ENCODE results near the gene PTPRU.

DNA sequence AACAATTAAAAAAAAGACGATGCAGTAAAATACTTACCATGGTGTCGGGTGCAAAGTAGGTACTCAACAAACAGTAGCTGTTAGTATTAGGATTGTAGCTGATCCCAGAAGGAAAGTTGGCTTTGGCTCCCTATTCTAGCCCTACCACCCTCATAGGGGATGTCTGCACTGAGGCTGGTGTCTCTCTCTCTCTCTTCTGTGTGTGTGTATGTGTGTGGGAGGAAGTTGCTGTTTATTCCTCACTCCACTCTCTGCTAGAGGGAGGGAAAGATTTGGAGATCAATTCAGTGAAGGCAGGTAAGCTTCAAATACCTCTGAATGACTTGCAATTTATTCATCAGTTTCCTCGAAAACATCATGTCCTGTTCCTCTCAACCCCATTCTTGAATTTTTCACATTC is 124.4 kb downstream of the PTPRU start:
- TF ChIP-seq POLR2A (IDR thresholded peaks at IDR 0.05): no peak
- TF ChIP-seq, protein P1, sequence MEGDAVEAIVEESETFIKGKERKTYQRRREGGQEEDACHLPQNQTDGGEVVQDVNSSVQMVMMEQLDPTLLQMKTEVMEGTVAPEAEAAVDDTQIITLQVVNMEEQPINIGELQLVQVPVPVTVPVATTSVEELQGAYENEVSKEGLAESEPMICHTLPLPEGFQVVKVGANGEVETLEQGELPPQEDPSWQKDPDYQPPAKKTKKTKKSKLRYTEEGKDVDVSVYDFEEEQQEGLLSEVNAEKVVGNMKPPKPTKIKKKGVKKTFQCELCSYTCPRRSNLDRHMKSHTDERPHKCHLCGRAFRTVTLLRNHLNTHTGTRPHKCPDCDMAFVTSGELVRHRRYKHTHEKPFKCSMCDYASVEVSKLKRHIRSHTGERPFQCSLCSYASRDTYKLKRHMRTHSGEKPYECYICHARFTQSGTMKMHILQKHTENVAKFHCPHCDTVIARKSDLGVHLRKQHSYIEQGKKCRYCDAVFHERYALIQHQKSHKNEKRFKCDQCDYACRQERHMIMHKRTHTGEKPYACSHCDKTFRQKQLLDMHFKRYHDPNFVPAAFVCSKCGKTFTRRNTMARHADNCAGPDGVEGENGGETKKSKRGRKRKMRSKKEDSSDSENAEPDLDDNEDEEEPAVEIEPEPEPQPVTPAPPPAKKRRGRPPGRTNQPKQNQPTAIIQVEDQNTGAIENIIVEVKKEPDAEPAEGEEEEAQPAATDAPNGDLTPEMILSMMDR (IDR thresholded peaks at IDR 0.05): no peak

Data from vagina (tissue), 2 donors.